Measurements from ENCODE around the gene MYO16. TPM values are rescaled to one million over a fixed set of nuclear protein-coding genes. Genes with fewer than 3 reads are reported as not detected.

The MYO16 gene
- total RNA-seq, 1 donor from 2014 or later = 0.49 TPM

DNA sequence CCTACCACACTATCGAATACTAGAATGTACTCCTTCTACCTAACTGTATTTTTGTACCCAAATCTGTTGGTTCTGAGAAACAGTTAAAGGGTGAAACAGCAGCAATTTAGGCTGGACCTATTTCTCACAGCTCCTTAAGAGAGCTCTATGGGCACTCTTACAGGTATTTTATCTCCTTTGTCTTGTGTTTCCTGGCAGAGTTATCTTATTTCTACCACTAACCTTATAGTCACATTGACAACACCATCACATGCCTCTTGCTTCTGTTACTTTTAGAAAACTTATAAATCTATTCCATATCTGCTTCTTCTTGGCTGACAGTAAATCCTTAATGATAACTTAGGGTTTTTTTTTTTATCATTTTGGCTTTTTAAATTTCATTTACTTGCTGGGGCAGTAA is 130.7 kb downstream of the MYO16 start:
- Histone ChIP-seq H3K4me3 (no peak overlapping the region), H3K36me3 (no peaks in the 10 kb centered on the region), H3K27me3 (no peaks in the 10 kb centered on the region), H3K27ac (no peak overlapping the region), H3K4me1 (no peaks in the 10 kb centered on the region), H3K9me3 (no peaks in the 10 kb centered on the region)
- DNase-seq (ENCODE audit: extremely low spot score in 2 of 2) = no peak
- intact Hi-C loops (cut with DNase I) = no loop called here
- TF ChIP-seq POLR2AphosphoS5 (IDR thresholded peaks at IDR 0.05; ENCODE audit: insufficient read depth in 1 of 2, low read depth in 1 of 2) = no peak
- TF ChIP-seq POLR2A (IDR thresholded peaks at IDR 0.05) = no peak
- TF ChIP-seq, protein P1, sequence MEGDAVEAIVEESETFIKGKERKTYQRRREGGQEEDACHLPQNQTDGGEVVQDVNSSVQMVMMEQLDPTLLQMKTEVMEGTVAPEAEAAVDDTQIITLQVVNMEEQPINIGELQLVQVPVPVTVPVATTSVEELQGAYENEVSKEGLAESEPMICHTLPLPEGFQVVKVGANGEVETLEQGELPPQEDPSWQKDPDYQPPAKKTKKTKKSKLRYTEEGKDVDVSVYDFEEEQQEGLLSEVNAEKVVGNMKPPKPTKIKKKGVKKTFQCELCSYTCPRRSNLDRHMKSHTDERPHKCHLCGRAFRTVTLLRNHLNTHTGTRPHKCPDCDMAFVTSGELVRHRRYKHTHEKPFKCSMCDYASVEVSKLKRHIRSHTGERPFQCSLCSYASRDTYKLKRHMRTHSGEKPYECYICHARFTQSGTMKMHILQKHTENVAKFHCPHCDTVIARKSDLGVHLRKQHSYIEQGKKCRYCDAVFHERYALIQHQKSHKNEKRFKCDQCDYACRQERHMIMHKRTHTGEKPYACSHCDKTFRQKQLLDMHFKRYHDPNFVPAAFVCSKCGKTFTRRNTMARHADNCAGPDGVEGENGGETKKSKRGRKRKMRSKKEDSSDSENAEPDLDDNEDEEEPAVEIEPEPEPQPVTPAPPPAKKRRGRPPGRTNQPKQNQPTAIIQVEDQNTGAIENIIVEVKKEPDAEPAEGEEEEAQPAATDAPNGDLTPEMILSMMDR (IDR thresholded peaks at IDR 0.05) = no peak

DNA sequence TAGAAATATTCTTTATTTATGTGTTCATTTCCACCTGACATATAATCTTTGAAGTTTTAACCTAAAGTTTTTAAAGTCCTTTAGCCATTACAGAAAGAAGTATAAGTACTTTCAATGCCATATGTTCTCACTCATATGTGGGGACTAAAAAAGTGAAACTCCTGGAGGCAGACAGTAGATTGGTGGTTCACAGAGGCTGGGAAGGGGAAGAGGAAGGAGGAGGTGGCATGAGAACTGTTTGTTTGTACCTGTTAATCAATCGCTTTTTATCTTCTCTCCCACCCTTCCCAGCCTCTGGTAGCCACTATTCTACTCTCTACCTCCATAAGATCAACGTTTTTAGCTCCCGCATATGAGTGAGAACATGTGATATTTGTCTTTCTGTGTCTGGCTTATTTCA is 131.1 kb downstream of the MYO16 start:
- no peaks in the 10 kb centered on the region for H3K4me1 ChIP-seq
- no peaks in the 10 kb centered on the region for H3K9me3 ChIP-seq
- no peak for TF ChIP-seq POLR2AphosphoS5 (IDR thresholded peaks at IDR 0.05; ENCODE audit: insufficient read depth in 1 of 2, low read depth in 1 of 2)
- TF ChIP-seq, protein P1 (IDR thresholded peaks at IDR 0.05) = no peak
- TF ChIP-seq POLR2A (IDR thresholded peaks at IDR 0.05) = no peak
- no peak for DNase-seq (ENCODE audit: extremely low spot score in 2 of 2)
- no peaks in the 10 kb centered on the region for H3K27me3 ChIP-seq
- intact Hi-C loops (cut with DNase I) = no loop called here
- H3K36me3 ChIP-seq = no peaks in the 10 kb centered on the region
- H3K27ac ChIP-seq = no peak overlapping the region
- H3K4me3 ChIP-seq = no peak overlapping the region

DNA sequence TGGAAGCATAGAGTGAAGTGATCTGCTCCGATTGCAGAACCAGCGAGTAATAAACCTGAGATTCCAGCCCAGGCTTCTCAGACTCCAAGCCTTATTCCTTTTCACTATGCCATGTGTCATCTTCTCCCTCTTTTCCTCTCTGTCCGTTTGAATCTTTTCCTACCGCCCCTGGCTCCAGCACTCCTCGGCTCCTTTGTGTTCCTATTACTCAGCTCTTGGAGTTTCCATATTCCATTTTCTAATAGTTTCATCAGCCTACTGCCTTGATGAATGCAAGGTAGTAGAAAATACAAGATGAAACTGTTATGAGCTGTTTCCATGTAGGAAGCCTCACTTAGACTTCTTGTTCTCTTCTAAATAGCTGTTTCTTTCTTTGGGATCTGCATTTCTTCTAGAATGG is 138.6 kb downstream of the MYO16 start:
- H3K27ac ChIP-seq = no peak overlapping the region
- intact Hi-C loops (cut with DNase I) = no loop called here
- DNase-seq (ENCODE audit: extremely low spot score in 2 of 2) = no peak
- H3K4me1 ChIP-seq = no peaks in the 10 kb centered on the region
- no peaks in the 10 kb centered on the region for H3K9me3 ChIP-seq
- H3K27me3 ChIP-seq = no peaks in the 10 kb centered on the region
- TF ChIP-seq POLR2AphosphoS5 (IDR thresholded peaks at IDR 0.05; ENCODE audit: insufficient read depth in 1 of 2, low read depth in 1 of 2) (no peak), POLR2A (IDR thresholded peaks at IDR 0.05) (no peak)
- TF ChIP-seq, protein P1 (IDR thresholded peaks at IDR 0.05) = no peak
- H3K36me3 ChIP-seq = no peaks in the 10 kb centered on the region
- H3K4me3 ChIP-seq = no peak overlapping the region

DNA sequence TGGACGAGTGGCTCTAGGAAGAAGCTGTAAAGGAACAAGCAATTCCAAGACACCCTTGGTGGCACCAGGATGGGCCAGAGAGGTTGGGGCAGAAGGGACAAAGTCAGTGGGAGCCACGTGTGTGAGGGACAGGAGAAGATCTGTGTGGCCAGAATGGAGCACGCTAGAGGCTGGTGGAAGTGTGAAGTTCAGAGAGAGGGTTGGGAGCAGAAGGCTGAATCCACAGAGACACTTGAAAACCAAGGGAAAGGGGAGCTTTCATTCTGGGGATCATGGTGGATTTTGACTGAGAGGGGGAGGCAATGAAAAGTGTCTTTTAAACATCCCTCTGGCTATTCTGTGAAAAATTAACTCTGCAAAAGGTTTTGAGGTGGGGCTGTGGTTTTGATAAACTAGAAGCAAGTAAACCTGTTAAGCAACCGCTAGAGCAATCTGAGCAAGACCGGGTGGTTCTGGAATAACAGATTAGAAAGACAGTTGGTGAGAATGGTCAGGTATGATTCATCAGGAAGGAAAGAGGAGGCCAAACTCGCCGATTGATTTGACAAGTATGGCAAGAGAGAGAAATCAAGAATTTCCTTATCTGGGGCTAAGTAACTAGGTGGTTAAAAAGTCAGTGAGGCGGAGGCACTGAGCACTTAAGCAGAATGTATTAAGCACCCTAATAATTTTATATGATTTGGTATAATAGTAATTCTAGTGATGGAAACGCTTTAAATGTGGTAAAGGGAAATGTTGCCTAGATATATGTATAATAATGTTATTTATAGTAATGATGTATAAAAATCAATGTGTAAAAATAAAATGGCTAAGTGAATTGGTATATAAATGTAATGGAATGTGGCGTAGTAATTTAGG is 140.0 kb downstream of the MYO16 start:
- no peak overlapping the region for H3K27ac ChIP-seq
- H3K36me3 ChIP-seq = no peaks in the 10 kb centered on the region
- intact Hi-C loops (cut with DNase I) = no loop called here
- H3K9me3 ChIP-seq = no peaks in the 10 kb centered on the region
- H3K27me3 ChIP-seq = no peaks in the 10 kb centered on the region
- no peak for TF ChIP-seq POLR2AphosphoS5 (IDR thresholded peaks at IDR 0.05; ENCODE audit: insufficient read depth in 1 of 2, low read depth in 1 of 2)
- TF ChIP-seq, protein P1 (IDR thresholded peaks at IDR 0.05) = no peak
- no peak for TF ChIP-seq POLR2A (IDR thresholded peaks at IDR 0.05)
- DNase-seq (ENCODE audit: extremely low spot score in 2 of 2) = no peak
- no peaks in the 10 kb centered on the region for H3K4me1 ChIP-seq
- H3K4me3 ChIP-seq = no peak overlapping the region

DNA sequence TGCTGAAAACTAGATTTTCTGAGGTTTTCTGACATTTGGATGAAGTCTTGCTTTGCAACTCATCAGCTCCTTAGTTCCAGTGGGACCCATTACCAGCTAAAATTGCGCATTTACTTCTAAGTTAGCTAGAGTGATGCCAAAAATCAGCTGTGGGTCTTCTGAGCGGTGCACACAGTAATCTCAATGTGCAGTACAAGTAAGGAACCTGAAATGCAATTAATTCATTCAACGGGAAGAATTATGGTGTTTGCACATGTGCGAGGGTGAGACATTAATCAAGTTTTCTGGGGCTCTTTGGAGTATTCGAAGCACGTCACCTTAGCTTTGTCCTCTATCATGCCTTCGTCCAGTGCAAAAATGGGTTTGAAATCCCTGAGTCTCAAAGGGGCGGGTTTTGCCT is 146.2 kb downstream of the MYO16 start:
- no peaks in the 10 kb centered on the region for H3K9me3 ChIP-seq
- no peaks in the 10 kb centered on the region for H3K4me1 ChIP-seq
- intact Hi-C loops (cut with DNase I) = no loop called here
- no peaks in the 10 kb centered on the region for H3K27me3 ChIP-seq
- no peak overlapping the region for H3K27ac ChIP-seq
- TF ChIP-seq POLR2A (IDR thresholded peaks at IDR 0.05) = no peak
- TF ChIP-seq POLR2AphosphoS5 (IDR thresholded peaks at IDR 0.05; ENCODE audit: insufficient read depth in 1 of 2, low read depth in 1 of 2) = no peak
- TF ChIP-seq, protein P1 (IDR thresholded peaks at IDR 0.05) = no peak
- no peaks in the 10 kb centered on the region for H3K36me3 ChIP-seq
- no peak overlapping the region for H3K4me3 ChIP-seq
- DNase-seq (ENCODE audit: extremely low spot score in 2 of 2) = no peak
